ENCODE measurements around the gene RAB5B.
A peak's percentile ranks its signal among the peaks of the same experiment; 100 is the strongest.
"Not testable (repeated sequence)": the region's sequence is repeated elsewhere in the genome, so short reads cannot be mapped to it uniquely, and the experiment has no call there.

The RAB5B gene

GRCh38 chr12:55942055-55942454 lies 31.8 kb upstream of the RAB5B start:
- DNase-seq: no peak

- no peak for DNase-seq
These were observed 31.2 kb upstream of the RAB5B start for GRCh38 chr12:55942577-55943136.

- DNase-seq: no peak
These were observed 27.3 kb upstream of the RAB5B start for GRCh38 chr12:55946553-55946952.

GRCh38 chr12:55955344-55955743 lies 18.5 kb upstream of the RAB5B start:
- DNase-seq: no peak

GRCh38 chr12:55955800-55956508 lies 17.9 kb upstream of the RAB5B start:
- no peak for DNase-seq

- DNase-seq: no peak
These were observed 16.6 kb upstream of the RAB5B start for GRCh38 chr12:55957106-55957859.

- DNase-seq: no peak
These were observed 10.1 kb upstream of the RAB5B start for GRCh38 chr12:55963760-55964159.

- DNase-seq: no peak
These were observed 8.6 kb upstream of the RAB5B start for GRCh38 chr12:55965240-55965639.

GRCh38 chr12:55965941-55966407 lies 7.9 kb upstream of the RAB5B start, which contains the start of gene PMEL:
Gene PMEL (minus strand): TSS chr12:55966042. CDS start chr12:55966011, 31 bp downstream.
- no peak for DNase-seq

GRCh38 chr12:55966408-55967281 lies 7.2 kb upstream of the RAB5B start, which contains the start of gene CDK2:
Gene CDK2 (plus strand): TSS chr12:55966830. CDS start chr12:55967009, 179 bp downstream.
- peak; percentile 68 to 70 for DNase-seq

GRCh38 chr12:55969356-55969755 lies 4.5 kb upstream of the RAB5B start:
- DNase-seq: no peak

GRCh38 chr12:55970775-55971174 lies 3.1 kb upstream of the RAB5B start:
- no peak for DNase-seq

GRCh38 chr12:55972042-55972441 lies 1.8 kb upstream of the RAB5B start:
- no peak for DNase-seq

GRCh38 chr12:55972456-55972855 lies 1.4 kb upstream of the RAB5B start:
- DNase-seq: no peak

GRCh38 chr12:55972911-55973598 lies 823 bp upstream of the RAB5B start:
- peak in 1 of 2 donors; percentile 47 for DNase-seq

- peak in 1 of 2 donors; percentile 29 for DNase-seq
These were observed 441 bp downstream of the RAB5B start for GRCh38 chr12:55974308-55974730.

GRCh38 chr12:55978393-55978792 lies 4.5 kb downstream of the RAB5B start:
- DNase-seq: no peak

GRCh38 chr12:55979069-55979468 lies 5.2 kb downstream of the RAB5B start:
- DNase-seq: no peak

GRCh38 chr12:55981882-55982281 lies 8.0 kb downstream of the RAB5B start:
- not testable (repeated sequence) for DNase-seq

- no peak for DNase-seq
These were observed 8.6 kb downstream of the RAB5B start for GRCh38 chr12:55982319-55982936.

GRCh38 chr12:55983232-55983842 lies 9.5 kb downstream of the RAB5B start:
- DNase-seq: no peak
